IMR-90 (cell line): Measurements from ENCODE around the gene TEAD1. TPM values are rescaled to one million over a fixed set of nuclear protein-coding genes. Genes with fewer than 3 reads are reported as not detected.

ENCODE experiments used
- ATAC-seq: fragments of 200-7000 bp; cut with Tn5 transposase; 2 replicates; pipeline ENCODE4 v1.9.1; 2020; ENCODE audit warnings: low read depth, mild to moderate bottlenecking, moderate library complexity
- BruUV-seq: library from RNA; stranded (reverse); fragments of 400-500 nt; replicated peaks from 2 replicates; lab custom pipeline; 2021; lab: Mats Ljungman, UMichigan
- CTCF ChIA-PET: fragments of 300-600 bp; formaldehyde crosslinking; extraction: SDS; loops from one replicate; lab custom pipeline; 2021; ENCODE audit warnings: antibody characterized with exemption; lab: Yijun Ruan, JAX
- POLR2A ChIA-PET: fragments of 300-600 bp; sonication (Branson Sonifier 250); formaldehyde crosslinking; loops from one replicate; lab custom pipeline; 2022; ENCODE audit warnings: antibody characterized with exemption; ENCODE audit not compliant: unreplicated experiment; lab: Charles Lee
- DNase-seq: peaks from one replicate; pipeline ENCODE4 v3.0.0; 2013
- H2AFZ ChIP-seq: replicated peaks from 2 replicates; pipeline ENCODE3; 2013; ENCODE audit warnings: low read length, mild to moderate bottlenecking; ENCODE audit not compliant: poor library complexity
- H2AK5ac ChIP-seq: 2 replicates; pipeline ENCODE4 v1.6.1; 2013; ENCODE audit warnings: low read depth, low read length, inconsistent platforms
- H2AK9ac ChIP-seq: replicated peaks from 2 replicates; pipeline ENCODE3; 2013; ENCODE audit warnings: mild to moderate bottlenecking, low read depth, low read length, moderate library complexity; ENCODE audit not compliant: poor library complexity
- H2BK120ac ChIP-seq: 2 replicates; pipeline ENCODE4 v1.6.1; 2013; ENCODE audit warnings: low read depth, low read length, inconsistent platforms
- H2BK15ac ChIP-seq: 3 replicates; pipeline ENCODE4 v1.6.1; 2013; ENCODE audit warnings: low read depth, low read length, inconsistent platforms
- H2BK20ac ChIP-seq: 2 replicates; pipeline ENCODE4 v1.6.1; 2013; ENCODE audit warnings: low read depth, mild to moderate bottlenecking, inconsistent platforms, low read length, moderate library complexity
- H2BK5ac ChIP-seq: 2 replicates; pipeline ENCODE4 v1.6.1; 2013; ENCODE audit warnings: mild to moderate bottlenecking, low read depth, low read length, inconsistent platforms; ENCODE audit not compliant: poor library complexity, severe bottlenecking
- H3K14ac ChIP-seq: replicated peaks from 2 replicates; pipeline ENCODE4 v1.6.1; 2013; ENCODE audit warnings: low read depth, low read length, inconsistent platforms
- H3K18ac ChIP-seq: 2 replicates; pipeline ENCODE4 v1.6.1; 2013; ENCODE audit warnings: low read depth, low read length, control low read depth
- H3K23ac ChIP-seq: 2 replicates; pipeline ENCODE4 v1.6.1; 2013; ENCODE audit warnings: low read depth, low read length, inconsistent platforms
- H3K27ac ChIP-seq: 2 replicates; pipeline ENCODE4 v1.5.1; 2013; ENCODE audit warnings: mild to moderate bottlenecking, control low read depth, low read length; ENCODE audit not compliant: insufficient read depth
- H3K27me3 ChIP-seq: 2 replicates; pipeline ENCODE4 v1.6.1; 2013; ENCODE audit warnings: low read length; ENCODE audit not compliant: control insufficient read depth, insufficient read depth
- H3K36me3 ChIP-seq: 2 replicates; pipeline ENCODE4 v1.6.1; 2013; ENCODE audit warnings: low read length, mixed read lengths; ENCODE audit not compliant: control insufficient read depth, insufficient read depth
- H3K4ac ChIP-seq: 2 replicates; pipeline ENCODE4 v1.6.1; 2013; ENCODE audit warnings: low read depth, low read length, inconsistent platforms
- H3K4me1 ChIP-seq: 2 replicates; pipeline ENCODE4 v1.6.1; 2013; ENCODE audit warnings: low read length, mixed read lengths; ENCODE audit not compliant: control insufficient read depth, insufficient read depth
- H3K4me2 ChIP-seq: 2 replicates; pipeline ENCODE4 v1.6.1; 2013; ENCODE audit warnings: low read depth, mild to moderate bottlenecking, control low read depth, low read length, moderate library complexity
- H3K4me3 ChIP-seq: 2 replicates; pipeline ENCODE4 v1.5.1; 2013; ENCODE audit warnings: low read depth, mild to moderate bottlenecking, control low read depth, low read length, moderate library complexity; ENCODE audit not compliant: insufficient read depth
- H3K56ac ChIP-seq: 2 replicates; pipeline ENCODE4 v1.6.1; 2013; ENCODE audit warnings: low read length, inconsistent platforms; ENCODE audit not compliant: insufficient read depth; ENCODE audit errors: extremely low read depth
- H3K79me1 ChIP-seq, 2 experiments: 2 replicates each; pipeline ENCODE4 v1.6.1; 2013; ENCODE audit warnings: low read length in 2 of 2, inconsistent platforms in 1 of 2, low read depth in 1 of 2
- H3K9ac ChIP-seq: 2 replicates; pipeline ENCODE4 v1.6.1; 2013; ENCODE audit warnings: low read depth, low read length, control low read depth
- H3K9me1 ChIP-seq: 2 replicates; pipeline ENCODE4 v1.6.1; 2013; ENCODE audit warnings: low read length, inconsistent platforms; ENCODE audit not compliant: insufficient read depth
- H3K9me3 ChIP-seq: 2 replicates; pipeline ENCODE4 v1.6.1; 2013; ENCODE audit warnings: low read length; ENCODE audit not compliant: control insufficient read depth, insufficient read depth
- H4K20me1 ChIP-seq: 2 replicates; pipeline ENCODE4 v1.6.1; 2013; ENCODE audit warnings: low read length, inconsistent platforms; ENCODE audit not compliant: insufficient read depth
- H4K5ac ChIP-seq: 2 replicates; pipeline ENCODE4 v1.6.1; 2013; ENCODE audit warnings: mild to moderate bottlenecking, low read depth, low read length, control low read depth
- H4K8ac ChIP-seq, 2 experiments: 2 replicates each; pipeline ENCODE4 v1.6.1; 2013; ENCODE audit warnings: low read depth in 2 of 2, low read length in 2 of 2, control low read depth in 1 of 2, inconsistent platforms in 1 of 2
- H4K91ac ChIP-seq: 2 replicates; pipeline ENCODE4 v1.6.1; 2013; ENCODE audit warnings: low read depth, low read length, inconsistent platforms; ENCODE audit not compliant: insufficient read depth
- BHLHE40 ChIP-seq: fragments of 150-350 bp; IDR thresholded peaks from 2 replicates; pipeline ENCODE4 v1.6.1; 2016; ENCODE audit warnings: mild to moderate bottlenecking, low read depth, low read length
- CEBPB ChIP-seq: IDR thresholded peaks from 2 replicates; pipeline ENCODE4 v1.6.1; 2012; ENCODE audit warnings: low read depth, low read length, improper control_type of control experiment
- CHD1 ChIP-seq: IDR thresholded peaks from 2 replicates; pipeline ENCODE4 v1.6.1; 2012; ENCODE audit warnings: low read depth, low read length, improper control_type of control experiment
- CTCF ChIP-seq: conservative IDR thresholded peaks from 2 replicates; pipeline ENCODE4 v1.5.1; 2012; ENCODE audit warnings: mild to moderate bottlenecking, low read depth, low read length, improper control_type of control experiment
- ELK1 ChIP-seq: fragments of 150-350 bp; IDR thresholded peaks from 2 replicates; pipeline ENCODE4 v1.6.1; 2016; ENCODE audit warnings: low read depth, mild to moderate bottlenecking, low read length, moderate library complexity, borderline replicate concordance
- FOS ChIP-seq: fragments of 150-350 bp; IDR thresholded peaks from 2 replicates; pipeline ENCODE4 v1.6.1; 2016; ENCODE audit warnings: low read depth, low read length
- MAFK ChIP-seq: IDR thresholded peaks from 2 replicates; pipeline ENCODE4 v1.6.1; 2012; ENCODE audit warnings: low read depth, low read length, improper control_type of control experiment
- MAZ ChIP-seq: IDR thresholded peaks from 2 replicates; pipeline ENCODE4 v1.6.1; 2012; ENCODE audit warnings: low read depth, mild to moderate bottlenecking, low read length, improper control_type of control experiment, moderate library complexity, borderline replicate concordance
- MXI1 ChIP-seq: IDR thresholded peaks from 2 replicates; pipeline ENCODE4 v1.6.1; 2012; ENCODE audit warnings: low read depth, mild to moderate bottlenecking, low read length, moderate library complexity, borderline replicate concordance
- NFE2L2 ChIP-seq: fragments of 150-350 bp; IDR thresholded peaks from 2 replicates; pipeline ENCODE4 v1.6.1; 2016; ENCODE audit warnings: low read depth, mild to moderate bottlenecking, low read length
- POLR2A ChIP-seq: IDR thresholded peaks from 2 replicates; pipeline ENCODE4 v1.6.1; 2012; ENCODE audit warnings: mild to moderate bottlenecking, low read depth, low read length
- RAD21 ChIP-seq: IDR thresholded peaks from 2 replicates; pipeline ENCODE4 v1.6.1; 2012; ENCODE audit warnings: low read length, improper control_type of control experiment
- RCOR1 ChIP-seq: IDR thresholded peaks from 2 replicates; pipeline ENCODE4 v1.6.1; 2012; ENCODE audit warnings: mild to moderate bottlenecking, low read length, improper control_type of control experiment; ENCODE audit not compliant: insufficient replicate concordance
- RFX5 ChIP-seq: IDR thresholded peaks from 2 replicates; pipeline ENCODE4 v1.8.0; 2012; ENCODE audit warnings: low read depth, mild to moderate bottlenecking, low read length, moderate library complexity
- SMC3 ChIP-seq: fragments of 150-350 bp; IDR thresholded peaks from 2 replicates; pipeline ENCODE4 v1.6.1; 2016; ENCODE audit warnings: low read depth, mild to moderate bottlenecking, antibody characterized with exemption, low read length, moderate library complexity
- WGBS, 2 experiments: methylation state at CpG; one replicate each; pipeline versions ENCODE4 v1.1.5 to v1.1.7; 2013; ENCODE audit warnings: missing lambda C conversion rate in 2 of 2; ENCODE audit not compliant: insufficient read length in 1 of 2; ENCODE audit errors: extremely low coverage in 2 of 2; 5-methylcytosine and 5-hydroxymethylcytosine counted together
- dilution Hi-C: fragments of 300-500 bp; cut with HindIII; formaldehyde crosslinking; loops from one replicate; pipeline ENCODE4 v1.14.3; 2018; ENCODE audit warnings: low sequenced_read_pairs; ENCODE audit not compliant: unreplicated experiment
- in situ Hi-C: fragments of 300-500 bp; cut with MboI; formaldehyde crosslinking; loops from 3 replicates; pipeline ENCODE4 v1.14.3; 2019; ENCODE audit warnings: low sequenced_read_pairs, inconsistent platforms, mixed read lengths
- intact Hi-C: fragments of 100-400 bp; cut with micrococcal nuclease; formaldehyde crosslinking; loops from 2 replicates; pipeline ENCODE4 v1.10.0; 2022
- polyA plus RNA-seq, 3 experiments: library from polyadenylated mRNA; depleted of rRNA; stranded (reverse); fragments of >200 nt; gene quantifications; 2 replicates each; pipeline ENCODE4 v1.2.3, GENCODE V29; 2012; ENCODE audit warnings: low replicate concordance in 1 of 3
- total RNA-seq: library from RNA; depleted of rRNA; stranded (reverse); fragments of >200 nt; gene quantifications from 2 replicates; pipeline ENCODE4 v1.2.3, GENCODE V29; 2012
- TF ChIP-seq, protein P1 (sequence below): fragments of 150-350 bp; IDR thresholded peaks from 2 replicates; pipeline ENCODE4 v1.6.1; 2017; ENCODE audit warnings: mild to moderate bottlenecking, antibody characterized with exemption, low read length, low read depth

Gene TEAD1
- total and polyA plus RNA-seq, 2 of the 4 experiments (the other 2 are of a cell fraction) = 51.8 to 69.2 TPM

DNA sequence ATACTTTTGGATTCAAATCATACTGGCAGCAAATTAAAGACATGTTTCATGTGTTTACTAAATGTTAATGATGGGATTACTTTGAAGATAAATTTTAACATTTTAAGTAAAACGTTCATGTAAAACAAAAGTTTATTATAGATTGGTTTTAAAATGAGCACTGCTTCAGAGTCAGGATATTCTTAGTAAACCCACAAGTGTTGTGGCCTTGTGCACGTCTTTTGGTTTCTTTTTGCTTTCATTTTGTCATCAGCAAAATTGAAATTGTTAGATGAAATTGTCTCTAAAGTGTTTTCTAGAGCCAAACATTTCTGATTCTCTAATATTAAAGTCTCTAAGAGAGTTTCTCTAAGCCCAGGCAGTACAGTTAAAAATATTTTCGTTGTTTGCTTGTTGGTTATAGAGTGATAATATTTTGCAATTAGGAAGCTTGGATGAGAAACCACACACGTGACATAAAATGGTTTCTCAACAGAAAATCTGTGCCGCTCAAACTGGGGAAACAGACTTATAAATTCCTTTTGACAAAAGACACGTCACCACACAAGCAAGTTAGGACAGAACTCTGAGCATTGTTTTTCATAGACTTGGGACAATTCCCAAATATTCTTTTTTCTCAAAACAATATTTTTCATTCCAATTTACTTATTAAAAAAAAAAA is 164.4 kb downstream of the TEAD1 start:
- POLR2A ChIA-PET = no interaction called here
- H3K56ac ChIP-seq = no peak overlapping the region
- CTCF ChIA-PET = no interaction called here
- peaks cover 15% of the 10 kb centered on the region for H3K4me1 ChIP-seq
- no peak overlapping the region; the same call in 1 of the 2 replicates for H3K14ac ChIP-seq
- no peak for TF ChIP-seq MAZ
- no peak for TF ChIP-seq MAFK
- no peak for TF ChIP-seq NFE2L2
- TF ChIP-seq POLR2A = no peak
- TF ChIP-seq BHLHE40 = no peak
- TF ChIP-seq SMC3 = no peak
- TF ChIP-seq FOS = no peak
- TF ChIP-seq RAD21 = no peak
- TF ChIP-seq ELK1 = no peak
- TF ChIP-seq, protein P1, sequence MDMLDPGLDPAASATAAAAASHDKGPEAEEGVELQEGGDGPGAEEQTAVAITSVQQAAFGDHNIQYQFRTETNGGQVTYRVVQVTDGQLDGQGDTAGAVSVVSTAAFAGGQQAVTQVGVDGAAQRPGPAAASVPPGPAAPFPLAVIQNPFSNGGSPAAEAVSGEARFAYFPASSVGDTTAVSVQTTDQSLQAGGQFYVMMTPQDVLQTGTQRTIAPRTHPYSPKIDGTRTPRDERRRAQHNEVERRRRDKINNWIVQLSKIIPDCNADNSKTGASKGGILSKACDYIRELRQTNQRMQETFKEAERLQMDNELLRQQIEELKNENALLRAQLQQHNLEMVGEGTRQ = no peak
- TF ChIP-seq RCOR1 = no peak
- no peak for TF ChIP-seq CEBPB
- no peak for TF ChIP-seq RFX5
- no peak for TF ChIP-seq CTCF
- no peak for TF ChIP-seq CHD1
- TF ChIP-seq MXI1 = no peak
- H3K23ac ChIP-seq = no peak overlapping the region
- ATAC-seq (no peak), DNase-seq (no peak)
- dilution Hi-C loops (no loop called here), intact Hi-C loops (no loop called here), in situ Hi-C loops (no loop called here)
- no peak overlapping the region for H3K18ac ChIP-seq
- H3K36me3 ChIP-seq = no peaks in the 10 kb centered on the region
- no peak overlapping the region for H2BK15ac ChIP-seq
- H3K4ac ChIP-seq = no peak overlapping the region
- H3K4me2 ChIP-seq = peak overlapping the region; percentile 30; the same call in 1 of the 2 replicates
- WGBS, 2 experiments = 100% methylated on average over 1 of the region's 6 CpGs; no CpG with 5 or more reads in 1 of the 2 experiments
- H2BK20ac ChIP-seq = no peak overlapping the region
- no peak overlapping the region for H3K9ac ChIP-seq
- no TSS peak for BruUV-seq
- H2BK120ac ChIP-seq = no peak overlapping the region
- peaks cover 76% of the 10 kb centered on the region for H4K20me1 ChIP-seq
- no peak overlapping the region for H4K5ac ChIP-seq
- no peak overlapping the region for H3K4me3 ChIP-seq
- H3K27ac ChIP-seq = no peak overlapping the region
- no peak overlapping the region for H4K8ac ChIP-seq
- no peak overlapping the region for H4K91ac ChIP-seq
- H2AK9ac ChIP-seq = no peak overlapping the region
- no peaks in the 10 kb centered on the region for H3K9me3 ChIP-seq
- H2AK5ac ChIP-seq = no peak overlapping the region
- no peak overlapping the region for H2BK5ac ChIP-seq
- H3K79me1 ChIP-seq = peaks cover 36 to 78% of the 10 kb centered on the region in 2 experiments
- no peaks in the 10 kb centered on the region for H3K27me3 ChIP-seq
- H3K9me1 ChIP-seq = peaks cover 20% of the 10 kb centered on the region
- no peak overlapping the region for H2AFZ ChIP-seq
